ENCODE results near the gene DLG2.

- TF ChIP-seq CTCF (IDR thresholded peaks at IDR 0.05; ENCODE audit: insufficient read depth, low read length) (no peak), POLR2AphosphoS5 (IDR thresholded peaks at IDR 0.05; ENCODE audit: low read depth) (no peak), REST (IDR thresholded peaks at IDR 0.05; ENCODE audit: insufficient replicate concordance, low read depth) (no peak)
Measured at GRCh38 chr11:83436855-83437254, 2190.3 kb downstream of the DLG2 start.
